ENCODE data around the gene ZIC4. TPM values are rescaled to one million over a fixed set of nuclear protein-coding genes. Genes with fewer than 3 reads are reported as not detected.

ZIC4 gene
- total and polyA plus RNA-seq, 10 of the 15 experiments (the other 5 are each of a cell fraction or from before 2014, with no cell fraction given): not detected

DNA sequence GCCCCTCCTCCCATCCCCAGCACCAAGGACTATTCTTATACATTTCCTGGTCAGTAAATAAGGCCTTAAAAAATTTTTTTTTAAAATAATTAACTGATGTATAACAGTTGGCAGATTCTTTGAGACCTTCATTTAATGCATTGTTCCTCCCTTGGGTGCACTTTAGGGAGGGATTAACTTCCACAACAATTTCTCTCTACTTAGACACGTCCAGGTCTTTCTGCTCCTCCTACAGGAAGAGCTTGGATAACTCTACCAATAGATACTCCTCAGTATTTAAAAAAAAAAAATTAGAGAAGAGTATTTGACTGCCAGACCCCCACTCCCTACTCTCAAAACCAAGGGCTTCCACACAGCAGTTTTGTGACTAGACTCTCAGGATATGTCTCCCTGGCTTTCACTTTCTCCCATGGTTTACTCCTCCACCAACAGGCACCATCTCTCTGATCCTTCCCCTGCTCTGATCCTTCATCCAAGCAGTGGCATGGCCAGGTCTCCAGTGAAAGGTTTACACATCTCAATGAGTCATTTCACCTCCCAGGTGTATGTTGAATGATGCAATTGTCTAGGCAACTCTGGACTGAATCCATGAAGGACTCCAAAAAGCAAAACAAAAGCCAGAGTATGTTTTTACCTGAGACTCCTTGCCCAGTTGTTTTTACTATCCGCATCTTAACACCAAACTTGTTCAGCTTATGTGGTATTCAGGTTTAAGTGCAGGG lies 7.4 kb downstream of the ZIC4 start (continued):
- TF ChIP-seq IKZF2 (IDR thresholded peaks at IDR 0.05) (no peak), NR2C2 (IDR thresholded peaks at IDR 0.05; ENCODE audit: borderline replicate concordance, control insufficient read depth, insufficient read length, low read depth) (no peak), HCFC1 (IDR thresholded peaks at IDR 0.05; ENCODE audit: low read length) (no peak)
- TF ChIP-seq, protein P1, sequence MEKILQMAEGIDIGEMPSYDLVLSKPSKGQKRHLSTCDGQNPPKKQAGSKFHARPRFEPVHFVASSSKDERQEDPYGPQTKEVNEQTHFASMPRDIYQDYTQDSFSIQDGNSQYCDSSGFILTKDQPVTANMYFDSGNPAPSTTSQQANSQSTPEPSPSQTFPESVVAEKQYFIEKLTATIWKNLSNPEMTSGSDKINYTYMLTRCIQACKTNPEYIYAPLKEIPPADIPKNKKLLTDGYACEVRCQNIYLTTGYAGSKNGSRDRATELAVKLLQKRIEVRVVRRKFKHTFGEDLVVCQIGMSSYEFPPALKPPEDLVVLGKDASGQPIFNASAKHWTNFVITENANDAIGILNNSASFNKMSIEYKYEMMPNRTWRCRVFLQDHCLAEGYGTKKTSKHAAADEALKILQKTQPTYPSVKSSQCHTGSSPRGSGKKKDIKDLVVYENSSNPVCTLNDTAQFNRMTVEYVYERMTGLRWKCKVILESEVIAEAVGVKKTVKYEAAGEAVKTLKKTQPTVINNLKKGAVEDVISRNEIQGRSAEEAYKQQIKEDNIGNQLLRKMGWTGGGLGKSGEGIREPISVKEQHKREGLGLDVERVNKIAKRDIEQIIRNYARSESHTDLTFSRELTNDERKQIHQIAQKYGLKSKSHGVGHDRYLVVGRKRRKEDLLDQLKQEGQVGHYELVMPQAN (conservative IDR thresholded peaks at IDR 0.05): no peak
- TF ChIP-seq, protein P2, sequence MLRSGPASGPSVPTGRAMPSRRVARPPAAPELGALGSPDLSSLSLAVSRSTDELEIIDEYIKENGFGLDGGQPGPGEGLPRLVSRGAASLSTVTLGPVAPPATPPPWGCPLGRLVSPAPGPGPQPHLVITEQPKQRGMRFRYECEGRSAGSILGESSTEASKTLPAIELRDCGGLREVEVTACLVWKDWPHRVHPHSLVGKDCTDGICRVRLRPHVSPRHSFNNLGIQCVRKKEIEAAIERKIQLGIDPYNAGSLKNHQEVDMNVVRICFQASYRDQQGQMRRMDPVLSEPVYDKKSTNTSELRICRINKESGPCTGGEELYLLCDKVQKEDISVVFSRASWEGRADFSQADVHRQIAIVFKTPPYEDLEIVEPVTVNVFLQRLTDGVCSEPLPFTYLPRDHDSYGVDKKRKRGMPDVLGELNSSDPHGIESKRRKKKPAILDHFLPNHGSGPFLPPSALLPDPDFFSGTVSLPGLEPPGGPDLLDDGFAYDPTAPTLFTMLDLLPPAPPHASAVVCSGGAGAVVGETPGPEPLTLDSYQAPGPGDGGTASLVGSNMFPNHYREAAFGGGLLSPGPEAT (IDR thresholded peaks at IDR 0.05; ENCODE audit: low read depth): no peak
- TF ChIP-seq, protein P3, sequence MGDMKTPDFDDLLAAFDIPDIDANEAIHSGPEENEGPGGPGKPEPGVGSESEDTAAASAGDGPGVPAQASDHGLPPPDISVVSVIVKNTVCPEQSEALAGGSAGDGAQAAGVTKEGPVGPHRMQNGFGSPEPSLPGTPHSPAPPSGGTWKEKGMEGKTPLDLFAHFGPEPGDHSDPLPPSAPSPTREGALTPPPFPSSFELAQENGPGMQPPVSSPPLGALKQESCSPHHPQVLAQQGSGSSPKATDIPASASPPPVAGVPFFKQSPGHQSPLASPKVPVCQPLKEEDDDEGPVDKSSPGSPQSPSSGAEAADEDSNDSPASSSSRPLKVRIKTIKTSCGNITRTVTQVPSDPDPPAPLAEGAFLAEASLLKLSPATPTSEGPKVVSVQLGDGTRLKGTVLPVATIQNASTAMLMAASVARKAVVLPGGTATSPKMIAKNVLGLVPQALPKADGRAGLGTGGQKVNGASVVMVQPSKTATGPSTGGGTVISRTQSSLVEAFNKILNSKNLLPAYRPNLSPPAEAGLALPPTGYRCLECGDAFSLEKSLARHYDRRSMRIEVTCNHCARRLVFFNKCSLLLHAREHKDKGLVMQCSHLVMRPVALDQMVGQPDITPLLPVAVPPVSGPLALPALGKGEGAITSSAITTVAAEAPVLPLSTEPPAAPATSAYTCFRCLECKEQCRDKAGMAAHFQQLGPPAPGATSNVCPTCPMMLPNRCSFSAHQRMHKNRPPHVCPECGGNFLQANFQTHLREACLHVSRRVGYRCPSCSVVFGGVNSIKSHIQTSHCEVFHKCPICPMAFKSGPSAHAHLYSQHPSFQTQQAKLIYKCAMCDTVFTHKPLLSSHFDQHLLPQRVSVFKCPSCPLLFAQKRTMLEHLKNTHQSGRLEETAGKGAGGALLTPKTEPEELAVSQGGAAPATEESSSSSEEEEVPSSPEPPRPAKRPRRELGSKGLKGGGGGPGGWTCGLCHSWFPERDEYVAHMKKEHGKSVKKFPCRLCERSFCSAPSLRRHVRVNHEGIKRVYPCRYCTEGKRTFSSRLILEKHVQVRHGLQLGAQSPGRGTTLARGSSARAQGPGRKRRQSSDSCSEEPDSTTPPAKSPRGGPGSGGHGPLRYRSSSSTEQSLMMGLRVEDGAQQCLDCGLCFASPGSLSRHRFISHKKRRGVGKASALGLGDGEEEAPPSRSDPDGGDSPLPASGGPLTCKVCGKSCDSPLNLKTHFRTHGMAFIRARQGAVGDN (IDR thresholded peaks at IDR 0.05): no peak

All from GM12878 (cell line).